SU-DHL-6 (cell line): ENCODE measurements around the gene TADA3.

ENCODE experiments used
- H2AFZ ChIP-seq: fragments of 200-600 bp; sonication (generic); 2 replicates; pipeline ENCODE4 v1.6.1; 2014; ENCODE audit warnings: low read depth, mild to moderate bottlenecking, moderate library complexity, mixed read lengths, antibody characterized with exemption, low read length; ENCODE audit not compliant: severe bottlenecking
- H3F3A ChIP-seq: fragments of 200-600 bp; shearing (Covaris generic); 2 replicates; pipeline ENCODE4 v1.6.0; 2016; ENCODE audit warnings: antibody characterized with exemption, mild to moderate bottlenecking; ENCODE audit not compliant: insufficient read depth
- H3K27ac ChIP-seq: fragments of 200-600 bp; sonication (generic); 2 replicates; pipeline ENCODE4 v1.5.1; 2016; ENCODE audit warnings: low read depth, mild to moderate bottlenecking, low read length, moderate library complexity, mixed read lengths
- H3K27me3 ChIP-seq: fragments of 200-600 bp; sonication (generic), shearing (Covaris generic); 2 replicates; pipeline ENCODE4 v1.6.0; 2014; ENCODE audit warnings: mild to moderate bottlenecking, low read length
- H3K36me3 ChIP-seq: fragments of 200-600 bp; sonication (generic); 2 replicates; pipeline ENCODE4 v1.6.1; 2014; ENCODE audit warnings: mild to moderate bottlenecking, low read length, mixed read lengths
- H3K4me2 ChIP-seq: fragments of 300-600, 200-600 bp; shearing (Covaris generic), sonication (generic); 2 replicates; pipeline ENCODE4 v1.6.0; 2014; ENCODE audit warnings: low read length, low read depth, mild to moderate bottlenecking; ENCODE audit not compliant: poor library complexity, severe bottlenecking
- H3K4me3 ChIP-seq: fragments of 200-600 bp; sonication (generic); 2 replicates; pipeline ENCODE4 v1.5.1; 2014; ENCODE audit warnings: antibody characterized with exemption, low read length, mild to moderate bottlenecking, mixed read lengths; ENCODE audit not compliant: insufficient read depth, poor library complexity, severe bottlenecking
- H3K79me2 ChIP-seq: fragments of 200-600 bp; sonication (generic); 2 replicates; pipeline ENCODE4 v1.6.1; 2014; ENCODE audit warnings: mild to moderate bottlenecking, low read length, moderate library complexity; ENCODE audit not compliant: insufficient read depth
- H3K9ac ChIP-seq: fragments of 200-600 bp; sonication (generic); 2 replicates; pipeline ENCODE4 v1.7.0; 2014; ENCODE audit warnings: mild to moderate bottlenecking, low read length
- H3K9me2 ChIP-seq: fragments of 200-600 bp; sonication (generic); replicated peaks from 2 replicates; pipeline ENCODE4 v1.6.1; 2014; ENCODE audit warnings: low read length; ENCODE audit not compliant: insufficient read depth
- H3K9me3 ChIP-seq: fragments of 200-600 bp; sonication (generic); 2 replicates; pipeline ENCODE4 v1.6.1; 2014; ENCODE audit warnings: low read length, mixed read lengths; ENCODE audit not compliant: insufficient read depth
- H4K20me1 ChIP-seq: fragments of 200-600 bp; sonication (generic); 2 replicates; pipeline ENCODE4 v1.6.1; 2014; ENCODE audit warnings: low read depth, mild to moderate bottlenecking, antibody characterized with exemption, low read length, moderate library complexity, mixed read lengths
- CTCF ChIP-seq: fragments of 200-600 bp; sonication (generic); IDR thresholded peaks from one replicate; pipeline ENCODE4 v1.5.1; 2017; ENCODE audit warnings: antibody characterized with exemption, mild to moderate bottlenecking, low read length, moderate library complexity; ENCODE audit not compliant: insufficient read depth, poor library complexity, severe bottlenecking
- EZH2phosphoT487 ChIP-seq: fragments of 200-600 bp; sonication (generic), shearing (Covaris generic); conservative IDR thresholded peaks from 2 replicates; pipeline ENCODE4 v1.6.1; 2018; ENCODE audit warnings: mild to moderate bottlenecking, antibody characterized with exemption, low read length, moderate library complexity, mixed read lengths

TADA3 gene

GRCh38 chr3:9780910-9781309 lies 11.4 kb downstream of the TADA3 start:
- H3K9me2 ChIP-seq, result no peaks in the 10 kb centered on the region
- TF ChIP-seq CTCF, result no peak
- TF ChIP-seq EZH2phosphoT487, result no peak
- peak overlapping the region; percentile 0 for H3K4me3 ChIP-seq
- H3K9me3 ChIP-seq, result no peaks in the 10 kb centered on the region
- peaks cover 34% of the 10 kb centered on the region for H3F3A ChIP-seq
- H4K20me1 ChIP-seq, result no peaks in the 10 kb centered on the region
- H3K27me3 ChIP-seq, result no peaks in the 10 kb centered on the region
- H3K9ac ChIP-seq, result peak overlapping the region; percentile 49
- H3K4me2 ChIP-seq, result peak overlapping the region; percentile 41
- H2AFZ ChIP-seq, result no peak overlapping the region
- peaks cover 8% of the 10 kb centered on the region; the same call in 1 of the 2 replicates for H3K36me3 ChIP-seq
- H3K27ac ChIP-seq, result peak overlapping the region; percentile 91
- H3K79me2 ChIP-seq, result no peaks in the 10 kb centered on the region

- no peaks in the 10 kb centered on the region for H4K20me1 ChIP-seq
- H3K9ac ChIP-seq, result peak overlapping the region; percentile 49
- no peaks in the 10 kb centered on the region for H3K9me2 ChIP-seq
- H3F3A ChIP-seq, result peaks cover 34% of the 10 kb centered on the region
- H3K4me3 ChIP-seq, result no peak overlapping the region
- no peak overlapping the region for H2AFZ ChIP-seq
- H3K4me2 ChIP-seq, result peak overlapping the region; percentile 41
- no peak for TF ChIP-seq CTCF
- no peak for TF ChIP-seq EZH2phosphoT487
- no peaks in the 10 kb centered on the region for H3K79me2 ChIP-seq
- peak overlapping the region; percentile 91 for H3K27ac ChIP-seq
- H3K36me3 ChIP-seq, result peaks cover 5% of the 10 kb centered on the region; the same call in 1 of the 2 replicates
- no peaks in the 10 kb centered on the region for H3K9me3 ChIP-seq
- no peaks in the 10 kb centered on the region for H3K27me3 ChIP-seq
Observed at GRCh38 chr3:9780458-9780812, 11.8 kb downstream of the TADA3 start.

DNA sequence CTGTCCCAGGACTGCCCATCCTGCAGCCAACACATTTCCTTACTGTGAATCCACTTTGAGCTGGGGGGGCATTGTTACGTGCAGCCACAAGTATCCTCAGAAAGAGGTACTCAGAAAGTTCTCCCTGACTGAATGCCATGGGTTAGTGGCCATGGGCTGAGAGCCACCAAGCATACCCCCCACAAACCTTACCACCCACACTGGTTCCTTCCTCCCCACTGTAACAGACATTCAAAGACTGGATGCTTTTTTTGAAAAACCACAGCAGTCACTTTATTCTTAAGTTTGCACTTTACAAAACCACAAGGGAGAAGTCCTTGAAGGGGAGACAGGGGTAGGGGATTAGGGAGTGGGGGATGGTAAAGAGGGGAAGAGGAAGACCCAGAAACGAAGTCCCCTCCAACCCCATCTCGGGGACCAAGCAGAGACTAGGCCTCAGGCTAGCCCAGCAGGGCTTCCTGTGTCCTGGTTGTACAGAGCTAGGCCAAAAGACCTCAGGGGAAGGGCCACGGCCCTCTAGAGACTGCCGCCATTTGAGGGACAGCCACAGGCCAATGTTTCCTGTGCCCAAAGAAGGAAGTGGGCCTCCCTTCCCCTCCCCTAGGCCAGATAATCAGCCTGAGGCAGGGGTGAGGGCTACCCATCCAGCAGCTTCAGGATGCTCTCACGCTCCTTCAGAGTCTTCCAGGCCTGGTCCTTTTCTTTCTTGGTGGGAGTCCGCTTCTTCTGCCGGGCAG lies 12.4 kb downstream of the TADA3 start:
- Histone ChIP-seq H3K36me3 (peaks cover 4% of the 10 kb centered on the region; the same call in 1 of the 2 replicates), H3K4me2 (peak overlapping the region; percentile 41), H3K79me2 (no peaks in the 10 kb centered on the region), H3K9me2 (no peaks in the 10 kb centered on the region), H2AFZ (no peak overlapping the region), H3K4me3 (no peak overlapping the region), H3K9ac (peak overlapping the region; percentile 49), H4K20me1 (no peaks in the 10 kb centered on the region), H3F3A (peaks cover 34% of the 10 kb centered on the region), H3K27me3 (no peaks in the 10 kb centered on the region), H3K9me3 (no peaks in the 10 kb centered on the region), H3K27ac (peak overlapping the region; percentile 91)
- TF ChIP-seq CTCF, result no peak
- TF ChIP-seq EZH2phosphoT487, result no peak
